ENCODE results near the gene LDHD. TPM values are rescaled to one million over a fixed set of nuclear protein-coding genes. Genes with fewer than 3 reads are reported as not detected.

The LDHD gene
- total and polyA plus RNA-seq, 9 of the 15 experiments (the other 6 are each of a cell fraction or from before 2014, with no cell fraction given): 0.19 to 0.86 (median 0.54) TPM; not detected in 3

DNA sequence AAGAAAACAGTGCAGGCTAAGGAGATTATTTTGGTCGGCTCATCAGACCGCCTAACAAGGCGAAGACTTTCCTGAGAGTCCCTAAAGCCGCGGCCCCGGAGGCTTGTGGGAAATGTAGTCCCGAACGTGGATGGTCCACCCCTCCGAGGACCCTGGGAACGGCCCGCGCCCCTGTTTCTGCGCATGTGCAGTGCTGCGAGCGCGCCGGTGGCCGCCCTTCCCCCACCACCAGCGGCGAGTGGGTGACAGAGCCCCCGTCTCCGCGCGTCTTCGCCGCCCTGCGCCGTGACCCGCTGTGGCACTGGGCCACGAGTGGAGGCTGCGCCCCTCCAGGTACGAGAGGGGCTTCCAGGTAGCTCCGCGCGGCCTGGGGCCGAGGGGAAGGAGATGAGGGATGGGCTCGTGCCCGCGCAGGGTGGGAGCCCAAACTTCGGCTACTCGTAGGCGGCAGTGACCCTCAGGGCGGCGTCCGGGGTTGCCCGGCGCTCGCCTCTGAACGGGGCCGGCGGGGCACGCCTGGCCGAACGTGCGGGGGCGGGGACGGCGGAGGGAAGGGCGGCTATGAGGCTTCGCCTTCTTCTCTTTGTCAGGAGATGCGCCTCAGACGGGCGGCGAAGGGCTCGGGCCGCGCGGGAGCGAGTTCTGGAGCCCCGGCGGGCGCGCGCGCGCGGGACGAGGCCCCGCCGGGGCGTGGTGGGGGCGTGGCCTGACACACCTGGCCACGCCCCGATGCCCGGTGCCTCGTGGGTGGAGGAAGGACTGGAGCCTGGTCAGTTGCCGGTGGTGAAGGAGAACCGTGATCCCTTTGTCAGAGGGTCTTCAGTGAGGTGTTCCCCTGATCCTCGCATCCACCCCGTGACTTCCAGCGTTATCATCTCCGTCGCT, 32.0 kb upstream of the LDHD start, which contains the start of gene ZFP1 (continued):
- TF ChIP-seq, protein P1, sequence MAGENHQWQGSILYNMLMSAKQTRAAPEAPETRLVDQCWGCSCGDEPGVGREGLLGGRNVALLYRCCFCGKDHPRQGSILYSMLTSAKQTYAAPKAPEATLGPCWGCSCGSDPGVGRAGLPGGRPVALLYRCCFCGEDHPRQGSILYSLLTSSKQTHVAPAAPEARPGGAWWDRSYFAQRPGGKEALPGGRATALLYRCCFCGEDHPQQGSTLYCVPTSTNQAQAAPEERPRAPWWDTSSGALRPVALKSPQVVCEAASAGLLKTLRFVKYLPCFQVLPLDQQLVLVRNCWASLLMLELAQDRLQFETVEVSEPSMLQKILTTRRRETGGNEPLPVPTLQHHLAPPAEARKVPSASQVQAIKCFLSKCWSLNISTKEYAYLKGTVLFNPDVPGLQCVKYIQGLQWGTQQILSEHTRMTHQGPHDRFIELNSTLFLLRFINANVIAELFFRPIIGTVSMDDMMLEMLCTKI (IDR thresholded peaks at IDR 0.05; ENCODE audit: partially characterized antibody): no peak
- TF ChIP-seq ERF (CRISPR knock-in tag; IDR thresholded peaks at IDR 0.05) (0 out of 2 replicates have a peak, but pooled peaks have one; percentile 59), ZNF23 (CRISPR knock-in tag; IDR thresholded peaks at IDR 0.05) (no peak), STAT5A (IDR thresholded peaks at IDR 0.05; ENCODE audit: borderline replicate concordance, low read length) (no peak; the same call in 1 of the 2 replicates), SRF (CRISPR knock-in tag; IDR thresholded peaks at IDR 0.05) (peak in 1 of 2 experiments; percentile 69; a peak in 1 of 4 replicates), HDAC8 (tag; IDR thresholded peaks at IDR 0.05) (no peak), ATF1 (CRISPR knock-in tag; IDR thresholded peaks at IDR 0.05) (no peak), ATF1 (tag; IDR thresholded peaks at IDR 0.05) (peak; percentile 75), DACH1 (IDR thresholded peaks at IDR 0.05; ENCODE audit: partially characterized antibody) (peak; percentile 12), LCOR (CRISPR knock-in tag; IDR thresholded peaks at IDR 0.05) (peak; percentile 81)
- TF ChIP-seq, protein P2, sequence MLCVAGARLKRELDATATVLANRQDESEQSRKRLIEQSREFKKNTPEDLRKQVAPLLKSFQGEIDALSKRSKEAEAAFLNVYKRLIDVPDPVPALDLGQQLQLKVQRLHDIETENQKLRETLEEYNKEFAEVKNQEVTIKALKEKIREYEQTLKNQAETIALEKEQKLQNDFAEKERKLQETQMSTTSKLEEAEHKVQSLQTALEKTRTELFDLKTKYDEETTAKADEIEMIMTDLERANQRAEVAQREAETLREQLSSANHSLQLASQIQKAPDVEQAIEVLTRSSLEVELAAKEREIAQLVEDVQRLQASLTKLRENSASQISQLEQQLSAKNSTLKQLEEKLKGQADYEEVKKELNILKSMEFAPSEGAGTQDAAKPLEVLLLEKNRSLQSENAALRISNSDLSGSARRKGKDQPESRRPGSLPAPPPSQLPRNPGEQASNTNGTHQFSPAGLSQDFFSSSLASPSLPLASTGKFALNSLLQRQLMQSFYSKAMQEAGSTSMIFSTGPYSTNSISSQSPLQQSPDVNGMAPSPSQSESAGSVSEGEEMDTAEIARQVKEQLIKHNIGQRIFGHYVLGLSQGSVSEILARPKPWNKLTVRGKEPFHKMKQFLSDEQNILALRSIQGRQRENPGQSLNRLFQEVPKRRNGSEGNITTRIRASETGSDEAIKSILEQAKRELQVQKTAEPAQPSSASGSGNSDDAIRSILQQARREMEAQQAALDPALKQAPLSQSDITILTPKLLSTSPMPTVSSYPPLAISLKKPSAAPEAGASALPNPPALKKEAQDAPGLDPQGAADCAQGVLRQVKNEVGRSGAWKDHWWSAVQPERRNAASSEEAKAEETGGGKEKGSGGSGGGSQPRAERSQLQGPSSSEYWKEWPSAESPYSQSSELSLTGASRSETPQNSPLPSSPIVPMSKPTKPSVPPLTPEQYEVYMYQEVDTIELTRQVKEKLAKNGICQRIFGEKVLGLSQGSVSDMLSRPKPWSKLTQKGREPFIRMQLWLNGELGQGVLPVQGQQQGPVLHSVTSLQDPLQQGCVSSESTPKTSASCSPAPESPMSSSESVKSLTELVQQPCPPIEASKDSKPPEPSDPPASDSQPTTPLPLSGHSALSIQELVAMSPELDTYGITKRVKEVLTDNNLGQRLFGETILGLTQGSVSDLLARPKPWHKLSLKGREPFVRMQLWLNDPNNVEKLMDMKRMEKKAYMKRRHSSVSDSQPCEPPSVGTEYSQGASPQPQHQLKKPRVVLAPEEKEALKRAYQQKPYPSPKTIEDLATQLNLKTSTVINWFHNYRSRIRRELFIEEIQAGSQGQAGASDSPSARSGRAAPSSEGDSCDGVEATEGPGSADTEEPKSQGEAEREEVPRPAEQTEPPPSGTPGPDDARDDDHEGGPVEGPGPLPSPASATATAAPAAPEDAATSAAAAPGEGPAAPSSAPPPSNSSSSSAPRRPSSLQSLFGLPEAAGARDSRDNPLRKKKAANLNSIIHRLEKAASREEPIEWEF (CRISPR knock-in tag; IDR thresholded peaks at IDR 0.05): no peak
- TF ChIP-seq, protein P3, sequence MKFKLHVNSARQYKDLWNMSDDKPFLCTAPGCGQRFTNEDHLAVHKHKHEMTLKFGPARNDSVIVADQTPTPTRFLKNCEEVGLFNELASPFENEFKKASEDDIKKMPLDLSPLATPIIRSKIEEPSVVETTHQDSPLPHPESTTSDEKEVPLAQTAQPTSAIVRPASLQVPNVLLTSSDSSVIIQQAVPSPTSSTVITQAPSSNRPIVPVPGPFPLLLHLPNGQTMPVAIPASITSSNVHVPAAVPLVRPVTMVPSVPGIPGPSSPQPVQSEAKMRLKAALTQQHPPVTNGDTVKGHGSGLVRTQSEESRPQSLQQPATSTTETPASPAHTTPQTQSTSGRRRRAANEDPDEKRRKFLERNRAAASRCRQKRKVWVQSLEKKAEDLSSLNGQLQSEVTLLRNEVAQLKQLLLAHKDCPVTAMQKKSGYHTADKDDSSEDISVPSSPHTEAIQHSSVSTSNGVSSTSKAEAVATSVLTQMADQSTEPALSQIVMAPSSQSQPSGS (CRISPR knock-in tag; IDR thresholded peaks at IDR 0.05): no peak
- TF ChIP-seq, protein P4, sequence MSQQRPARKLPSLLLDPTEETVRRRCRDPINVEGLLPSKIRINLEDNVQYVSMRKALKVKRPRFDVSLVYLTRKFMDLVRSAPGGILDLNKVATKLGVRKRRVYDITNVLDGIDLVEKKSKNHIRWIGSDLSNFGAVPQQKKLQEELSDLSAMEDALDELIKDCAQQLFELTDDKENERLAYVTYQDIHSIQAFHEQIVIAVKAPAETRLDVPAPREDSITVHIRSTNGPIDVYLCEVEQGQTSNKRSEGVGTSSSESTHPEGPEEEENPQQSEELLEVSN (IDR thresholded peaks at IDR 0.05; ENCODE audit: borderline replicate concordance in 1 of 2, extremely low read depth in 1 of 2, insufficient read depth in 1 of 2, insufficient read length in 1 of 2, low read depth in 1 of 2, low read length in 1 of 2, poor library complexity in 1 of 2, severe bottlenecking in 1 of 2): peak; percentile 31 to 59
- TF ChIP-seq, protein P5, sequence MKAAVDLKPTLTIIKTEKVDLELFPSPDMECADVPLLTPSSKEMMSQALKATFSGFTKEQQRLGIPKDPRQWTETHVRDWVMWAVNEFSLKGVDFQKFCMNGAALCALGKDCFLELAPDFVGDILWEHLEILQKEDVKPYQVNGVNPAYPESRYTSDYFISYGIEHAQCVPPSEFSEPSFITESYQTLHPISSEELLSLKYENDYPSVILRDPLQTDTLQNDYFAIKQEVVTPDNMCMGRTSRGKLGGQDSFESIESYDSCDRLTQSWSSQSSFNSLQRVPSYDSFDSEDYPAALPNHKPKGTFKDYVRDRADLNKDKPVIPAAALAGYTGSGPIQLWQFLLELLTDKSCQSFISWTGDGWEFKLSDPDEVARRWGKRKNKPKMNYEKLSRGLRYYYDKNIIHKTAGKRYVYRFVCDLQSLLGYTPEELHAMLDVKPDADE (conservative IDR thresholded peaks at IDR 0.05; ENCODE audit: control insufficient read depth, low read depth, low read length): peak; percentile 84
